ENCODE data around the gene CD300A. TPM values are rescaled to one million over a fixed set of nuclear protein-coding genes. Genes with fewer than 3 reads are reported as not detected.
A peak's percentile ranks its signal among the peaks of the same experiment; 100 is the strongest.

The CD300A gene
- total RNA-seq, 1 experiment from 2014 or later = 0.71 TPM

GRCh38 chr17:74426551-74427047, 39.8 kb upstream of the CD300A start:
- H3K27me3 ChIP-seq (ENCODE audit: insufficient read depth, low read length) = no peaks in the 10 kb centered on the region
- no peak overlapping the region for H3K4me3 ChIP-seq (replicated peaks in 1 of 2; ENCODE audit: low read depth in 1 of 2, low read length in 2 of 2)
- ChIA-PET RAD21 (ENCODE audit: low non-redundant PET in 1 of 2, low total read pairs in 2 of 2, uncharacterized antibody in 2 of 2, unreplicated experiment in 2 of 2) (no interaction called here), POLR2A (no interaction called here), CTCF (no interaction called here)
- no peak overlapping the region for H3K9ac ChIP-seq (ENCODE audit: low read length)
- H3K79me2 ChIP-seq (ENCODE audit: insufficient read depth, low read length) = no peaks in the 10 kb centered on the region
- no peak overlapping the region for H3K27ac ChIP-seq (ENCODE audit: low read depth, low read length)
- DNase-seq (ENCODE audit: low read depth, low spot score) = no peak
- no peaks in the 10 kb centered on the region for H4K20me1 ChIP-seq (ENCODE audit: insufficient read depth)
- no peaks in the 10 kb centered on the region for H3K9me3 ChIP-seq (ENCODE audit: control insufficient read depth in 1 of 2, insufficient read depth in 1 of 2, low read depth in 1 of 2, low read length in 2 of 2)
- intact Hi-C loops (cut with micrococcal nuclease) = no loop called here
- H2AFZ ChIP-seq (ENCODE audit: low read depth, low read length, poor library complexity, severe bottlenecking) = no peak overlapping the region
- H3K36me3 ChIP-seq (ENCODE audit: control insufficient read depth in 1 of 2, insufficient read depth in 2 of 2, low read length in 2 of 2) = no peaks in the 10 kb centered on the region
- no peak for ATAC-seq
- no peaks in the 10 kb centered on the region for H3K9me2 ChIP-seq (ENCODE audit: insufficient read depth)
- BruUV-seq (replicated peaks) = no TSS peak
- TF ChIP-seq SIN3A (IDR thresholded peaks at IDR 0.05; ENCODE audit: low read depth) = no peak
- TF ChIP-seq ZFX (IDR thresholded peaks at IDR 0.05) = no peak
- TF ChIP-seq EZH2phosphoT487 (IDR thresholded peaks at IDR 0.05; ENCODE audit: borderline replicate concordance) = no peak
- TF ChIP-seq TCF7L2 (IDR thresholded peaks at IDR 0.05; ENCODE audit: borderline replicate concordance, extremely low read depth, insufficient read depth, insufficient read length) = no peak
- TF ChIP-seq POLR2AphosphoS5 (IDR thresholded peaks at IDR 0.05; ENCODE audit: low read depth, low read length) = no peak
- no peak for TF ChIP-seq CBX3 (IDR thresholded peaks at IDR 0.05; ENCODE audit: low read depth)
- no peak for TF ChIP-seq ELF1 (IDR thresholded peaks at IDR 0.05; ENCODE audit: borderline replicate concordance, low read depth)
- TF ChIP-seq MAX (IDR thresholded peaks at IDR 0.05) = no peak
- TF ChIP-seq SP1 (IDR thresholded peaks at IDR 0.05; ENCODE audit: low read depth) = no peak
- TF ChIP-seq SRF (IDR thresholded peaks at IDR 0.05; ENCODE audit: low read depth) = no peak
- no peak for TF ChIP-seq YY1 (IDR thresholded peaks at IDR 0.05; ENCODE audit: extremely low read depth, insufficient replicate concordance, low read depth, low read length)
- no peak for TF ChIP-seq RAD21 (IDR thresholded peaks at IDR 0.05; ENCODE audit: low read depth)
- no peak for TF ChIP-seq ZBTB33 (IDR thresholded peaks at IDR 0.05; ENCODE audit: extremely low read depth, insufficient replicate concordance, low read length)
- no peak for TF ChIP-seq ATF3 (IDR thresholded peaks at IDR 0.05)
- no peak for TF ChIP-seq POLR2A (IDR thresholded peaks at IDR 0.05; ENCODE audit: borderline replicate concordance, extremely low read depth, insufficient read depth, insufficient read length)
- no peak for TF ChIP-seq JUND (IDR thresholded peaks at IDR 0.05)
- peaks cover 32 to 43% of the 10 kb centered on the region in 2 experiments for H3K4me1 ChIP-seq (ENCODE audit: control insufficient read depth in 1 of 2, insufficient read depth in 2 of 2, low read length in 2 of 2)
- H3K4me2 ChIP-seq (ENCODE audit: low read length) = peak overlapping the region; percentile 15
